SK-N-SH (cell line): ENCODE data around the gene IMPA2. TPM values are rescaled to one million over a fixed set of nuclear protein-coding genes. Genes with fewer than 3 reads are reported as not detected.

Source experiments
- CTCF ChIA-PET: fragments of 300-600, 350-600 bp; formaldehyde crosslinking; extraction: SDS; loops from one replicate; lab custom pipeline; 2021; lab: Yijun Ruan, JAX
- POLR2A ChIA-PET: fragments of 350-600 bp; sonication (Branson Sonifier 250); formaldehyde crosslinking; extraction: SDS; loops from one replicate; lab custom pipeline; 2020; ENCODE audit warnings: antibody characterized with exemption, inconsistent platforms; lab: Yijun Ruan, JAX
- DNase-seq: peaks from one replicate; pipeline ENCODE4 v3.0.0; 2012
- H2AFZ ChIP-seq: fragments of 200-600 bp; sonication (generic); 2 replicates; pipeline ENCODE4 v1.8.1; 2016; ENCODE audit warnings: antibody characterized with exemption, mild to moderate bottlenecking, low read depth
- H3F3A ChIP-seq: fragments of 200-600 bp; sonication (generic); replicated peaks from 2 replicates; pipeline ENCODE3; 2016; ENCODE audit warnings: antibody characterized with exemption, mild to moderate bottlenecking; ENCODE audit not compliant: insufficient read depth
- H3K27ac ChIP-seq, 2 experiments: fragments of 200-500 bp in 1 of 2; fragments of 200-600 bp in 1 of 2; sonication (Bioruptor generic) in 1 of 2; sonication (generic), shearing (Covaris generic) in 1 of 2; 2 replicates each; pipeline versions ENCODE4 v1.5.1 to v1.6.1; 2014 to 2016; ENCODE audit warnings: low read depth in 2 of 2, inconsistent platforms in 1 of 2, low read length in 1 of 2, mild to moderate bottlenecking in 1 of 2, mixed read lengths in 1 of 2
- H3K27me3 ChIP-seq: fragments of 200-600 bp; sonication (generic), shearing (Covaris generic); 2 replicates; pipeline ENCODE4 v1.6.1; 2016; ENCODE audit warnings: mixed run types; ENCODE audit not compliant: insufficient read depth
- H3K36me3 ChIP-seq, 2 experiments: fragments of 200-500 bp in 1 of 2; fragments of 200-600 bp in 1 of 2; sonication (Bioruptor generic) in 1 of 2; sonication (generic) in 1 of 2; replicated peaks in 1 of 2; 2 replicates each; pipeline versions ENCODE3 to v1.5.1; 2014 to 2016; ENCODE audit warnings: low read length in 1 of 2, mild to moderate bottlenecking in 1 of 2; ENCODE audit not compliant: insufficient read depth in 2 of 2, control insufficient read depth in 1 of 2
- H3K4me1 ChIP-seq, 2 experiments: fragments of 200-500 bp in 1 of 2; fragments of 200-600 bp in 1 of 2; sonication (Bioruptor generic) in 1 of 2; sonication (generic), shearing (Covaris generic) in 1 of 2; 2 replicates each; pipeline versions ENCODE4 v1.5.1 to v1.6.1; 2014 to 2016; ENCODE audit warnings: low read depth in 1 of 2, low read length in 1 of 2, mixed run types in 1 of 2; ENCODE audit not compliant: insufficient read depth in 2 of 2, control insufficient read depth in 1 of 2
- H3K4me2 ChIP-seq: fragments of 200-600 bp; sonication (generic), shearing (Covaris generic); 2 replicates; pipeline ENCODE4 v1.6.1; 2017; ENCODE audit warnings: mixed run types
- H3K4me3 ChIP-seq, 2 experiments: fragments of 200-500 bp in 1 of 2; fragments of 200-600 bp in 1 of 2; sonication (Bioruptor generic) in 1 of 2; sonication (generic), shearing (Covaris generic) in 1 of 2; 2 replicates each; pipeline versions ENCODE4 v1.5.1 to v1.8.1; 2014 to 2016; ENCODE audit warnings: low read depth in 2 of 2, inconsistent platforms in 1 of 2, low read length in 1 of 2, mild to moderate bottlenecking in 1 of 2, mixed read lengths in 1 of 2, moderate library complexity in 1 of 2
- H3K79me2 ChIP-seq: fragments of 200-600 bp; sonication (generic); 2 replicates; pipeline ENCODE4 v1.8.1; 2017; ENCODE audit warnings: mild to moderate bottlenecking; ENCODE audit not compliant: insufficient read depth
- H3K9ac ChIP-seq: fragments of 200-600 bp; sonication (generic); 2 replicates; pipeline ENCODE4 v1.6.1; 2017; ENCODE audit warnings: mixed run types
- H3K9me2 ChIP-seq: fragments of 200-600 bp; sonication (generic); 2 replicates; pipeline ENCODE4 v1.6.1; 2017; ENCODE audit warnings: mixed run types
- H3K9me3 ChIP-seq: fragments of 200-600 bp; sonication (generic); 2 replicates; pipeline ENCODE4 v1.6.1; 2017; ENCODE audit warnings: mixed run types, mild to moderate bottlenecking, moderate library complexity
- H4K20me1 ChIP-seq: fragments of 200-600 bp; sonication (generic); 2 replicates; pipeline ENCODE4 v1.6.1; 2017; ENCODE audit warnings: mild to moderate bottlenecking, mixed run types; ENCODE audit not compliant: insufficient read depth
- FOSL2 ChIP-seq: IDR thresholded peaks from 2 replicates; pipeline ENCODE4 v1.4.0; 2012; ENCODE audit warnings: low read depth, mild to moderate bottlenecking, moderate library complexity, borderline replicate concordance
- IRF3 ChIP-seq: fragments of 150-350 bp; IDR thresholded peaks from 2 replicates; pipeline ENCODE4 v1.6.1; 2016; ENCODE audit warnings: mild to moderate bottlenecking, low read depth, low read length
- JUND ChIP-seq: IDR thresholded peaks from 2 replicates; pipeline ENCODE4 v1.4.0; 2012
- MXI1 ChIP-seq: IDR thresholded peaks from 2 replicates; pipeline ENCODE4 v1.6.1; 2012; ENCODE audit warnings: mild to moderate bottlenecking, low read depth, low read length, improper control_type of control experiment
- NRF1 ChIP-seq: IDR thresholded peaks from 2 replicates; pipeline ENCODE4 v1.6.1; 2012; ENCODE audit warnings: low read depth, mild to moderate bottlenecking, low read length
- PBX3 ChIP-seq: IDR thresholded peaks from 2 replicates; pipeline ENCODE4; 2012
- POLR2AphosphoS5 ChIP-seq: IDR thresholded peaks from 2 replicates; pipeline ENCODE4 v1.6.1; 2012; ENCODE audit warnings: low read depth, low read length
- RCOR1 ChIP-seq: fragments of 150-350 bp; IDR thresholded peaks from 2 replicates; pipeline ENCODE4 v1.6.1; 2017; ENCODE audit warnings: antibody characterized with exemption, low read length
- SIN3A ChIP-seq: IDR thresholded peaks from 2 replicates; pipeline ENCODE4 v1.6.1; 2012; ENCODE audit warnings: low read depth, mild to moderate bottlenecking, low read length, moderate library complexity, borderline replicate concordance
- TEAD4 ChIP-seq: IDR thresholded peaks from 2 replicates; pipeline ENCODE4 v1.4.0; 2012; ENCODE audit warnings: mild to moderate bottlenecking, borderline replicate concordance; ENCODE audit not compliant: insufficient read depth
- USF1 ChIP-seq: IDR thresholded peaks from 2 replicates; pipeline ENCODE4 v1.4.0; 2012; ENCODE audit warnings: low read depth, borderline replicate concordance
- USF2 ChIP-seq: fragments of 150-350 bp; IDR thresholded peaks from 2 replicates; pipeline ENCODE4 v1.6.1; 2017; ENCODE audit warnings: antibody characterized with exemption, low read length, low read depth, borderline replicate concordance
- WGBS: methylation state at CpG from one replicate; pipeline ENCODE4 v1.1.6; 2017; ENCODE audit warnings: low lambda C conversion rate; 5-methylcytosine and 5-hydroxymethylcytosine counted together
- polyA plus RNA-seq, 3 experiments: library from polyadenylated mRNA; depleted of rRNA; stranded (reverse); fragments of >200 nt; gene quantifications; 2 replicates each; pipeline ENCODE4 v1.2.3, GENCODE V29; 2012

The IMPA2 gene
- polyA plus RNA-seq, 1 of the 3 experiments (the other 2 are of a cell fraction) = 0.18 TPM

GRCh38 chr18:12014521-12015415 is 33.5 kb downstream of the IMPA2 start:
- no peaks in the 10 kb centered on the region for H3F3A ChIP-seq
- no peak overlapping the region for H3K9ac ChIP-seq
- no peaks in the 10 kb centered on the region for H3K36me3 ChIP-seq
- no peaks in the 10 kb centered on the region for H3K4me1 ChIP-seq
- no peak overlapping the region for H3K4me2 ChIP-seq
- H4K20me1 ChIP-seq = no peaks in the 10 kb centered on the region
- no peak for DNase-seq
- H3K79me2 ChIP-seq = no peaks in the 10 kb centered on the region
- H2AFZ ChIP-seq = no peak overlapping the region
- TF ChIP-seq NRF1 (no peak), JUND (no peak), SIN3A (no peak), USF1 (no peak), MXI1 (no peak)
- ChIA-PET POLR2A (no interaction called here), CTCF (interaction anchor here (4.1 kb wide), 1 partner anchor 20 kb away, joined by 23 read pairs; no protein-coding TSS in a partner anchor)
- H3K27ac ChIP-seq = no peak overlapping the region
- H3K9me2 ChIP-seq = no peaks in the 10 kb centered on the region
- H3K9me3 ChIP-seq = no peaks in the 10 kb centered on the region
- 25% methylated on average over 14 of the region's 14 CpGs for WGBS
- H3K27me3 ChIP-seq = peaks cover 80% of the 10 kb centered on the region
- no peak overlapping the region for H3K4me3 ChIP-seq

- H3K4me2 ChIP-seq = no peak overlapping the region
- no peak overlapping the region for H3K27ac ChIP-seq
Observed at GRCh38 chr18:12015416-12016062, 34.2 kb downstream of the IMPA2 start.

More at GRCh38 chr18:12015416-12016062, 34.2 kb downstream of the IMPA2 start:
- Histone ChIP-seq H3K36me3 (no peaks in the 10 kb centered on the region), H3K4me3 (no peak overlapping the region), H3K9ac (no peak overlapping the region), H2AFZ (no peak overlapping the region), H3K79me2 (no peaks in the 10 kb centered on the region), H4K20me1 (no peaks in the 10 kb centered on the region), H3K9me3 (no peaks in the 10 kb centered on the region), H3K4me1 (no peaks in the 10 kb centered on the region), H3K9me2 (no peaks in the 10 kb centered on the region), H3F3A (no peaks in the 10 kb centered on the region), H3K27me3 (peaks cover 77% of the 10 kb centered on the region)
- DNase-seq = no peak
- POLR2A ChIA-PET = no interaction called here
- CTCF ChIA-PET = no interaction called here
- no peak for TF ChIP-seq SIN3A
- no peak for TF ChIP-seq RCOR1
- TF ChIP-seq POLR2AphosphoS5 = no peak
- TF ChIP-seq PBX3 = no peak
- no peak for TF ChIP-seq IRF3
- TF ChIP-seq FOSL2 = no peak
- no peak for TF ChIP-seq USF2
- no peak for TF ChIP-seq TEAD4
- WGBS = 14% methylated on average over 13 of the region's 13 CpGs
